ENCODE results near the gene FLT4.
"Not testable (repeated sequence)": the region's sequence is repeated elsewhere in the genome, so short reads cannot be mapped to it uniquely, and the experiment has no call there.

The FLT4 gene

GRCh38 chr5:180649297-180650039, at the start of gene FLT4:
Gene FLT4, minus strand, starts transcription at chr5:180649600. Its CDS starts 55 bp downstream, at chr5:180649545.
- DNase-seq (ENCODE audit: low spot score), result no peak

DNA sequence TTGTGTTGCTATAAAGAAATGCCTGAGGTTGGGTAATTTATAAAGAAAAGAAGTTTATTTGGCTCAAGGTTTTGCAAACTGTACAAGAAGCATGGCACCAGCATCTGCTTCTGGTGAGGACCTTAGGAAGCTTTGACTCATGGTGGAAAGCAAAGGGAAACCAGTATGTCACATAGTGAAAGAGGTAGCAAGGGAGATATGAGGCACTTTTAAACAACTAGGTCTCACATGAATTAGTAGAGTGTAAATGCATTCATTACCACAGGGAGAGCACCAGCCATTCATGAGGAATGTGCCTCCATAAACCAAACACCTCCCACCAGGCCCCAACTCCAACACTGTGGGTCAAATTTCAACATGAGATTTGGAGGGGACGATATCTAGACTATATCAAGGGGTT, 49.6 kb upstream of the FLT4 start:
- DNase-seq (ENCODE audit: low spot score), result no peak

DNA sequence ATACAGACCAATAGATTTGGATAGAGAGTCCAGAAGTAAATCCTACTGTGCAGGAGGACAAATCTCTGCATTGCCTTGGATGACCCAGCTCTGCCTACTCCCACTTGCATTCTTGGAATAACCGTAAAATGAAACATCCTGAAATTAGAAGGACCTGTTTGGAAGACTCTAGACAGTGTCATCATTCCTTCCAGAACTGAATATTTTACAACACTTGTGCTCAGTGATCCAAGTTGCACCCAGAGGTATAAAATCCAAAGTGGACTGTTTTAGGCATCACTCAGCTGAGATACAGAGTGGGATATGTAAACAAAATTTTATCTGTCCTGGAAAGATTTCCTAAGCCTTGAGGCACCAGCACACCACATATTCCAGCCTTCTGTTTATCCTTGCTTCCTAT, 46.7 kb upstream of the FLT4 start:
- DNase-seq (ENCODE audit: low spot score), result no peak

GRCh38 chr5:180692429-180692828, 43.0 kb upstream of the FLT4 start:
- no peak for DNase-seq (ENCODE audit: low spot score)

GRCh38 chr5:180691046-180691445, 41.6 kb upstream of the FLT4 start:
- no peak for DNase-seq (ENCODE audit: low spot score)

- DNase-seq (ENCODE audit: low spot score), result no peak
These were observed 41.2 kb upstream of the FLT4 start for GRCh38 chr5:180690562-180690961.

- DNase-seq (ENCODE audit: low spot score), result no peak
These were observed 40.4 kb upstream of the FLT4 start for GRCh38 chr5:180689775-180690174.

DNA sequence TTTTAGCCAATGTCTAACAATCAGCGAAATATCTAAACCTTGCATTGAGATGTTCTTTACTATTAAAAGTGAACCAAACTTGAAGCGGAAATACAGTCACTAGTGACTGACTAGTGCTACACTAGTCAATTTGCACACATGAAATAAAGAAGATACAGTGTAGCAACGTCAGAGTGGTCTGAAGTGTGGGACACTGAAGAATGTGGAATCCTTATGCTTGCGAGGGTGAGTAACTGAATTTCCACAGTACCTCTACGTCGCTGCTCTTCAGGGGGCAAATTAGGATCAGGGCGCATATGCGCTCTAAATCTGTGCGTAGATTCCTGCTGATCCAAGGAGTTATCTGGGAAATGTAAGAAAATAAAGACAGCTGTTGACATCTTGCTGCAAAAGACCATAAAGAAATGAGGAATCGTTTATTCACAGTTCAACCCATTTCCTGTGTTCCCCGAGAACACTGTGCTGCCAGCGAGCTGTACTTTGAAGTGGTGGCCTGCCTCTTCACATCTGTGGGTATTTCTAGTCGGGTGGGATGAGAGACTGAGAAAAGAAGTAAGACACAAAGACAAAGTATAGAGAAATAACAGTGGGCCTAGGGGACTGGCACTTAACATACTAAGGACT, 39.8 kb upstream of the FLT4 start:
- DNase-seq (ENCODE audit: low spot score), result no peak

DNA sequence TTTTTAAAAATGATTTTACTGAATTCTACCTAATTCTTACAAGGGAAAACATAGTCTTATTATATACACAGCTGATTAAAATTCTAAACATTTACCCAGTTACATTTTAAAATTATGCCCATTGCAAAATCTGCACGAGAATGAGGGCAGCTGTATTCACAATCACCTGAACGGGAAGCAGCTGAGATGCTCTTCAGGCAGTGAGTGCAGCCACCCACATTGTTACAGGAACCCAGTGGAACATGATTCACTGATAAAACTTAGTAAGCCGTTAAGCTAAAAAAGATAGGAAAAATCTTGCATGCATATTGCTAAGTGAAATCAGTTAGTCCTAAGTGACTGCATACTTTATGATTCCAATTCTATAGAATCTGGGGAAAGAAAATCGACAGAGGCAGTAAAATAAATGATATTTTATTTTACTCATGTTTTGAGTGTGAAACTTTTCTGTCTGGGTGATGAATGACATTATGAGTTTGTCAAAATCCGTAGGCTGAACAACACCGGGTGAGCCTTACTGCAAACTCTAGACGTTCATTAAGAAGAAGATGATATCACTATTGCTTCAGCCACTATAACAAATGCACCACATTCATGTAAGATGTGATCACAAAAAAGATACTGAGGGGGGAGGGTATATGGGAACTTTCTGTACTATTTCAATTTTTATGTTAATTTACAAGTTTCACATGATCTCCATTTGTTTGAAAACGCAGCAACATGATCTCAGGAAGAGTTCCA, 39.1 kb upstream of the FLT4 start:
- no peak for DNase-seq (ENCODE audit: low spot score)

DNA sequence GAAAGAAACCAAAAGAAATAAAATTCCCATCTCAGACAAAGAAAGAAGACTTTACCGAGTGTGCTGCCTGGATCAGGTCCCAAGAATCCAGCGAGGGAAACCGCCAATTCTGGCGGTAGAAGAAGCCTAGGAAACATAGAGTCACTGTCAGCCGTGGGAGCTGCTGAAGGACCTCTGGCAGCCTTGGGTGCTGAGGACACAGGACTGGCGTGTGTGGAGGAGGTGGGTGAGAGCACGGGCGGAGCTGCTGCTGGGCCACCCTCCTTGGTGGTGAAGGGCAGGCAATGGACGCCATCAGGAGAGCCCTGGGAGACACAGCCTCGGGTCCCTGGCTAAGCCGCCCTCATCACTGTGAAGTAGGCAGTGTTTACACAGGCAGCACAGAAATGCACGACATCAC, 37.4 kb upstream of the FLT4 start:
- DNase-seq (ENCODE audit: low spot score), result not testable (repeated sequence)

DNA sequence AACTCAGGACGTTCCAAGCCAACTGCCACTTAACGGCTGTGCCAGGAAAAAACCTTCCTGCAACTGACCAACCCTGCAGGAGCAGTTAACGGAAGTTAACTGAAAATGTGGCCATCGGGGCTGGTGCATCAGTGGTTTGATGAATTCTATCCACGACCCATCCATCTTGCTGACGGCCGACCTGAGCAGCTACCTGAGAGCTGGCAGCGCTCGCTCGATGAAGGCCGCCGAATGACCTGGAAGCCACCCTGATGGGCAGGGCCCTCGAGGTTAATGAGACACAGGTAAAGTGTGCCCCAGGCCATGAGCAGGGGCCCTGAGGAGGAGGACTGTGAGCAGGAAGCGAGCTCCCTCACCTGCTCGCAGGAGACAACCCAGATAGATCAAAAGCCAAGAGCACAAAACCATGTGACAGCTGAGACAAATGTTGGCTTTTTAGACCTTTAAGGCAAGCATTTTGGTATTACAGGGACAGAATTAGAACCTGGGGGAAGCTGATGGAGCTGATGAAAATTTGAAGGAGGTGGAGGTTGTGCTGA, 35.3 kb upstream of the FLT4 start:
- DNase-seq (ENCODE audit: low spot score), result no peak

DNA sequence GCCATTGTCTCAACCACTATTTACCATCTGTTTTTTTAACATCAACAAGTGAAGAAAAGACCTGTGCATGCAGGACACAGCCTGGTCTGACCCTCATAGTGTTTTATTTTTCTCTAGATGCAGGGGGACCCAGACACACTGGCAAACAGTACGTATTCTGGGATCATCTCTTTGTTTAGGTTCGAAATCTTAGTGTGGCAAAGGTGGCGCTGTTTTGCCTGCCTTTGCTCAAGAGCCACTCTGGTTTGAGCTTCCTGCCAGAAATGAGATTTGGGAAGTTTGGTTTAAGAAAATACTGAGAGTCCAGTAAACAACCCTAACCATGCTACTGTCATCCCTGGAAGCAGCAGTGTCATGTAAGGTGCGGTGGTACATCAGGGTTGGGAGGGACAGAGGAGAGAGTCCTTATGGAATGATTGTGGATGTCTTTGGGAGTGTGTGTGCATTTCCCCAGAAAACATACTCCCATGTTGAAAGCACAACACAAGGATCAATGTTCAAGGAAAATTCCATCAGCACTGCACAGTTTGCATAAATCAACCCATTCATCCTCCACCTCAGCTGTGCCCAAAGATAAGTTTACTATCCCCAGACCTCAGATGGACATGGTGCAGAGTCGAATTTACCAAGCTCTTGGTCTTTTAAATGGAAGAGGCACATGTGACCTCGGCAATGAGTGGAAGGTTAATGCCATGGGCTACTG, 34.0 kb upstream of the FLT4 start:
- DNase-seq (ENCODE audit: low spot score), result no peak

DNA sequence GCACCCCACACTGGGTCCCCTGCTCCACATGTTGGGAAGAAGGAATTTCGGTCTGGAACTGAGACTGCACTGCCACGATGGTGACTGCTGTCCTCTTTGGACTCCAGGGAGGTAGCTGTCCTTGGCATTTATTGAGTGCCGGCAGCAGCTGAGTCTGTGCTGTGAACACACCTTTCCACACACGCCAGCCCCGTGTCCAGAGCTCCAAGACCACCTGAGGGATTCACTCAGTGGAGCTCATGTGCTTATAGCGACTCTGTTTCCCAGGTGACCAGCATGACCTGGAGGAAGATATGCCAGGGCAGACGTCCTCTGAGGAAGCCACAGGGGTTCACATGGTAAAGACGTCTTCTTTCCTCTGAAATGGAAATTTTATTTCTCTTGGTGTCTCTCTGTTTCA, 33.2 kb upstream of the FLT4 start:
- DNase-seq (ENCODE audit: low spot score), result no peak

DNA sequence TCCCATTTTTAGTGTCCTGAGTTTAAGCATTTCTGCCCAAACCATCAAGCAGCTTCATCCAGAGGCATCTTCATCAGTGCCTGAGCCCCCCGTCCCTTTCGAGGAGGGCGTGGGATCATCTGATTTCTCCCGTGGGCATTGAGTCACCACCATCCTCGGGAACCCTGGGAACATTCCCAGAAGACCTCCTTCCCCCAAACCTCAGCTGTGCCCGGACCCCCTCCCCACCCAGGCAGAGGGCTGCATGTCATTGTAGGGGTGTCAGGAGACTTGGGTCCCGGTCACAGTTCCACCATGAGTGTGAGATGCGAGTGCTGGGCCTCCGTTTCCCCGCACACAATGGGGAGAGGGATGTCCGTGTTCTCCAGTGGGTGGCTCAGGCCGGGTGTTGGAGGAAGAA, 32.6 kb upstream of the FLT4 start:
- DNase-seq (ENCODE audit: low spot score), result not testable (repeated sequence)

DNA sequence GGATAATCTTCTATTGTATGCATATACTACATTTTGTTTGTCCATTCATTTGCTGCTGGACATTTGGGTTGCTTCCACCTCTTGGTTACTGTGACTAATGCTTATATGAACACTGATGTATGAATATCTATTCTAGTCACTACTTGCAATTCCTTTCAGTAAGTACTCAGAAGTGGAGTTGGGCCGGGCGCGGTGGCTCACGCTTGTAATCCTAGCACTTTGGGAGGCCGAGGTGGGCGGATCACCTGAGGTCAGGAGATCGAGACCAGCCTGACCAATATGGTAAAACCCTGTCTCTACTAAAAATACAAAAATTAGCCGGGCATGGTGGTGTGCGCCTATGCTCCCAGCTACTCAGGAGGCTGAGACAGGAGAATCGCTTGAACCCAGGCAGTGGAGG, 28.9 kb upstream of the FLT4 start:
- DNase-seq (ENCODE audit: low spot score), result not testable (repeated sequence)

GRCh38 chr5:180675036-180675635, 25.7 kb upstream of the FLT4 start:
- DNase-seq (ENCODE audit: low spot score), result no peak

GRCh38 chr5:180674090-180674475, 24.7 kb upstream of the FLT4 start:
- DNase-seq (ENCODE audit: low spot score), result not testable (repeated sequence)

GRCh38 chr5:180673371-180674089, 24.1 kb upstream of the FLT4 start:
- no peak for DNase-seq (ENCODE audit: low spot score)

DNA sequence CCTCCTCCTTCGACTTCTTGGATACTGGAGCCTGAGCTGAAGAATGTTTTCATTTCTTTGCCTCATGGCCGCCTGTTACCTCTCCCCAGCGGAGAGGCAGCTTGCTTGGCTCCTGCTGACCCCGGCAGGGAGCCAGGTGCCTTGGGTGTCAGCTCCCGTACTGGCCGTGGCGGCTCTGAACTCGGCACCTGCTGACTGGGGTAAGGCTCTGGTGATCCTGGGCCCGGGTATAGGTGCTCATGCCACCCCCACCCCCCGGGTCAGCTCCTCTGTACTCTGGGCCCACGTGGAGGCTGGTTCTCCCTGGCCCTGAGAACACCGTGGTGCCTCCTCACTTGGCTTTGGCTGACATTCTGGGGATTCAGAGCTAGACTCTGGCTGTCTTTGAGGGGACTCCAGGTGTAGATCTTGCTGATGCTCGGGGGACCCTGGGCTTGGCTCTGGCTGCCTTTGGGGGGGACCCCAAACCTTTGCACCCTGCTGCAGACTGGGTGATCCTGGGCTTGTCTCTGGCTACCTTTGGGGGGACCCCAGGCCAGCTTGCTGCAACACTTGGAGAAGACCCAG, 22.6 kb upstream of the FLT4 start:
- not testable (repeated sequence) for DNase-seq (ENCODE audit: low spot score)

DNA sequence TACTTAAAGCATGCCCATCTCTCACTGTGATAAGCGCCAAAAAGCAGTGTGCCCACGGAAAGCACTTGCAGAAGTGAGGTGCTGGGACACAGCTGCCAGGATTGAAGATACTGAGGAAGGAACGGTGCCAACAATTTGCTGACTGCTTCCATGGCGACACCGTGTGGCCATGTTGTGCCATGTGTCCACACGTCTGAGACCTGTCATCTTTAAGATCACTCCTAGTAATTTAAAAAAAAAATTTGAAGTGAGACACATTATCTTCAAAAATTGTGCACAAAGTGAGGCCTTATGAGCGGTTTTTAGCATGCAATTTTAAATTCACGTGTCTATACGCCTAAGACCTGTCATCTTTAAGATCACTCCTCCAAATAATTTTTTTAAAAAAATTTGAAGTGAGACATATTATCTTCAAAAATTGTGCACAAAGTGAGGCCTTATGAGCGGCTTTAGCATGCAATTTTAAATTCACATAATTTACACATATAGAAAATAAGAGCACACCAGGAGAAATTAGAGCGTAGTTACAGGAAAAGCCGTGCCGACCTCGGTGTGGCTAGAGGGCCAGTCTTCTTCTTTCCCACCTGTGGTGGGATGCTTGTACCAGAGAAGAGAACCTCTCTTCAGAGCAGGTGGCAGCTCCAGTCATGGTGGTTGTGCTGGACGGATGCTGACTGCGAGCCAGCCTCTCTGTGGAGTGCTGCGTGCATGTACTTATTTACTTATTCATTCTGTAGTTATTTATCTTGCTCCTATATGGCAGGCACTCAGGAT, 21.4 kb upstream of the FLT4 start:
- peak; percentile 32 for DNase-seq (ENCODE audit: low spot score)

All from AG08396 (cell line).